CD4-positive, alpha-beta T cell treated with Interleukin-2 at 100 ng/mL for 4 hours (primary cell): ENCODE measurements around the gene SCMH1.
"Not testable (repeated sequence)": the region's sequence is repeated elsewhere in the genome, so short reads cannot be mapped to it uniquely, and the experiment has no call there.

ENCODE experiments used
- DNase-seq: peaks from one replicate; pipeline ENCODE4 v3.0.0-alpha.2; 2020; ENCODE audit warnings: low spot score

SCMH1 gene

GRCh38 chr1:41211608-41212007 is 30.5 kb downstream of the SCMH1 start:
- DNase-seq = not testable (repeated sequence)

GRCh38 chr1:41207053-41207452 is 35.1 kb downstream of the SCMH1 start:
- DNase-seq = not testable (repeated sequence)

GRCh38 chr1:41200728-41201127 is 41.4 kb downstream of the SCMH1 start:
- DNase-seq = no peak

- no peak for DNase-seq
Measured at GRCh38 chr1:41199375-41199774, 42.7 kb downstream of the SCMH1 start.

GRCh38 chr1:41192456-41193178 is 49.5 kb downstream of the SCMH1 start:
- DNase-seq = no peak

GRCh38 chr1:41184446-41184845 is 57.7 kb downstream of the SCMH1 start:
- no peak for DNase-seq

GRCh38 chr1:41178230-41178629 is 63.9 kb downstream of the SCMH1 start:
- DNase-seq = not testable (repeated sequence)

- no peak for DNase-seq
Measured at GRCh38 chr1:41175546-41175945, 66.6 kb downstream of the SCMH1 start.

GRCh38 chr1:41174170-41174569 is 67.9 kb downstream of the SCMH1 start:
- no peak for DNase-seq

GRCh38 chr1:41173651-41174050 is 68.5 kb downstream of the SCMH1 start:
- no peak for DNase-seq

- no peak for DNase-seq
Measured at GRCh38 chr1:41171266-41171874, 70.7 kb downstream of the SCMH1 start.

- no peak for DNase-seq
Measured at GRCh38 chr1:41169799-41170180, 72.3 kb downstream of the SCMH1 start.

- no peak for DNase-seq
Measured at GRCh38 chr1:41169066-41169798, 72.9 kb downstream of the SCMH1 start.

- no peak for DNase-seq
Measured at GRCh38 chr1:41167667-41168066, 74.4 kb downstream of the SCMH1 start.

GRCh38 chr1:41164727-41165126 is 77.4 kb downstream of the SCMH1 start:
- DNase-seq = no peak

GRCh38 chr1:41162441-41162840 is 79.7 kb downstream of the SCMH1 start:
- no peak for DNase-seq

GRCh38 chr1:41161846-41162245 is 80.3 kb downstream of the SCMH1 start:
- DNase-seq = no peak

GRCh38 chr1:41160498-41161110 is 81.5 kb downstream of the SCMH1 start:
- DNase-seq = no peak

GRCh38 chr1:41158966-41159365 is 83.1 kb downstream of the SCMH1 start:
- DNase-seq = no peak

GRCh38 chr1:41158147-41158875 is 83.8 kb downstream of the SCMH1 start:
- no peak for DNase-seq

GRCh38 chr1:41155105-41155504 is 87.0 kb downstream of the SCMH1 start:
- no peak for DNase-seq

GRCh38 chr1:41153750-41154274 is 88.3 kb downstream of the SCMH1 start:
- no peak for DNase-seq
